ENCODE data around the gene CD276. TPM values are rescaled to one million over a fixed set of nuclear protein-coding genes. Genes with fewer than 3 reads are reported as not detected.
"Not testable (repeated sequence)": the region's sequence is repeated elsewhere in the genome, so short reads cannot be mapped to it uniquely, and the experiment has no call there.

CD276 gene
- total RNA-seq, 1 experiment from 2014 or later, result 75.4 TPM

DNA sequence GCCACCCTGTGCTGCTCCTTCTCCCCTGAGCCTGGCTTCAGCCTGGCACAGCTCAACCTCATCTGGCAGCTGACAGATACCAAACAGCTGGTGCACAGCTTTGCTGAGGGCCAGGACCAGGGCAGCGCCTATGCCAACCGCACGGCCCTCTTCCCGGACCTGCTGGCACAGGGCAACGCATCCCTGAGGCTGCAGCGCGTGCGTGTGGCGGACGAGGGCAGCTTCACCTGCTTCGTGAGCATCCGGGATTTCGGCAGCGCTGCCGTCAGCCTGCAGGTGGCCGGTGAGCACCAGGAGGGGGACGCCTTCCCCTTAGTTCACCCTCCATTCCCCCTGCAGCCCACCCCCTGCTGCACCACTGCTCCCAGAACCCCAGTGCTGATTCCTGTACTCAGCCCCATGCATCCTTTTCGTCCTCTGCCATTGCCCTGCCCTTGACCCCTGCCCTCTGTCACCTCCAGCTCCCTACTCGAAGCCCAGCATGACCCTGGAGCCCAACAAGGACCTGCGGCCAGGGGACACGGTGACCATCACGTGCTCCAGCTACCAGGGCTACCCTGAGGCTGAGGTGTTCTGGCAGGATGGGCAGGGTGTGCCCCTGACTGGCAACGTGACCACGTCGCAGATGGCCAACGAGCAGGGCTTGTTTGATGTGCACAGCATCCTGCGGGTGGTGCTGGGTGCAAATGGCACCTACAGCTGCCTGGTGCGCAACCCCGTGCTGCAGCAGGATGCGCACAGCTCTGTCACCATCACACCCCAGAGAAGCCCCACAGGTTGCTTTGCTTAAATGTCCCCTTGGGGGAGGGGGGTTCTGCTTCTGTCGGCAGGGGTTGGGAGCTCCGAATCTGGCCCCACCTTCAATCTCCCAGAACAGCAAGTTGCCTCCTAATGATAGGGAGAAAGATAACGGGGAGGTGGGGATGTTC lies 18.4 kb downstream of the CD276 start:
- intact Hi-C loops (cut with micrococcal nuclease), result not testable (repeated sequence)

DNA sequence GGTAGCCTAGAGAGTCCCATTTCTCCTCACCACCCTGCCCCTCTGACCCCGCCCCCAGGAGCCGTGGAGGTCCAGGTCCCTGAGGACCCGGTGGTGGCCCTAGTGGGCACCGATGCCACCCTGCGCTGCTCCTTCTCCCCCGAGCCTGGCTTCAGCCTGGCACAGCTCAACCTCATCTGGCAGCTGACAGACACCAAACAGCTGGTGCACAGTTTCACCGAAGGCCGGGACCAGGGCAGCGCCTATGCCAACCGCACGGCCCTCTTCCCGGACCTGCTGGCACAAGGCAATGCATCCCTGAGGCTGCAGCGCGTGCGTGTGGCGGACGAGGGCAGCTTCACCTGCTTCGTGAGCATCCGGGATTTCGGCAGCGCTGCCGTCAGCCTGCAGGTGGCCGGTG lies 19.4 kb downstream of the CD276 start:
- H3K9me2 ChIP-seq (ENCODE audit: insufficient read depth); DNase-seq (ENCODE audit: low read depth, low spot score); H4K20me1 ChIP-seq (ENCODE audit: insufficient read depth); RAD21 ChIA-PET (ENCODE audit: low non-redundant PET in 1 of 2, low total read pairs in 2 of 2, uncharacterized antibody in 2 of 2, unreplicated experiment in 2 of 2); H2AFZ ChIP-seq (ENCODE audit: low read depth, low read length, poor library complexity, severe bottlenecking); H3K27me3 ChIP-seq (ENCODE audit: insufficient read depth, low read length); H3K4me2 ChIP-seq (ENCODE audit: low read length); intact Hi-C loops (cut with micrococcal nuclease); H3K4me3 ChIP-seq (replicated peaks in 1 of 2; ENCODE audit: low read depth in 1 of 2, low read length in 2 of 2); POLR2A ChIA-PET; H3K4me1 ChIP-seq (ENCODE audit: control insufficient read depth in 1 of 2, insufficient read depth in 2 of 2, low read length in 2 of 2); H3K9me3 ChIP-seq (ENCODE audit: control insufficient read depth in 1 of 2, insufficient read depth in 1 of 2, low read depth in 1 of 2, low read length in 2 of 2); H3K9ac ChIP-seq (ENCODE audit: low read length); H3K27ac ChIP-seq (ENCODE audit: low read depth, low read length); BruUV-seq (replicated peaks): not testable (repeated sequence)
- ATAC-seq, result peak; percentile 33; the same call in 1 of the 2 replicates
- CTCF ChIA-PET, result interaction anchor here (2.9 kb wide), 1 partner anchor 143 kb away, joined by 13 read pairs; no protein-coding TSS in a partner anchor
- Histone ChIP-seq H3K79me2 (ENCODE audit: insufficient read depth, low read length) (peaks cover 10% of the 10 kb centered on the region; the same call in 1 of the 2 replicates), H3K36me3 (ENCODE audit: control insufficient read depth in 1 of 2, insufficient read depth in 2 of 2, low read length in 2 of 2) (peaks cover 8 to 16% of the 10 kb centered on the region in 2 experiments; a peak in 2 of 4 replicates)

More for the DNA sequence above, 18.4 kb downstream of the CD276 start:
- H4K20me1 ChIP-seq (ENCODE audit: insufficient read depth); POLR2A ChIA-PET; H3K9me2 ChIP-seq (ENCODE audit: insufficient read depth); H2AFZ ChIP-seq (ENCODE audit: low read depth, low read length, poor library complexity, severe bottlenecking); H3K27me3 ChIP-seq (ENCODE audit: insufficient read depth, low read length); H3K4me2 ChIP-seq (ENCODE audit: low read length); ATAC-seq; H3K9ac ChIP-seq (ENCODE audit: low read length); H3K4me3 ChIP-seq (replicated peaks in 1 of 2; ENCODE audit: low read depth in 1 of 2, low read length in 2 of 2); DNase-seq (ENCODE audit: low read depth, low spot score); H3K27ac ChIP-seq (ENCODE audit: low read depth, low read length); RAD21 ChIA-PET (ENCODE audit: low non-redundant PET in 1 of 2, low total read pairs in 2 of 2, uncharacterized antibody in 2 of 2, unreplicated experiment in 2 of 2); BruUV-seq (replicated peaks); H3K9me3 ChIP-seq (ENCODE audit: control insufficient read depth in 1 of 2, insufficient read depth in 1 of 2, low read depth in 1 of 2, low read length in 2 of 2); H3K4me1 ChIP-seq (ENCODE audit: control insufficient read depth in 1 of 2, insufficient read depth in 2 of 2, low read length in 2 of 2): not testable (repeated sequence)
- TF ChIP-seq, protein P1, sequence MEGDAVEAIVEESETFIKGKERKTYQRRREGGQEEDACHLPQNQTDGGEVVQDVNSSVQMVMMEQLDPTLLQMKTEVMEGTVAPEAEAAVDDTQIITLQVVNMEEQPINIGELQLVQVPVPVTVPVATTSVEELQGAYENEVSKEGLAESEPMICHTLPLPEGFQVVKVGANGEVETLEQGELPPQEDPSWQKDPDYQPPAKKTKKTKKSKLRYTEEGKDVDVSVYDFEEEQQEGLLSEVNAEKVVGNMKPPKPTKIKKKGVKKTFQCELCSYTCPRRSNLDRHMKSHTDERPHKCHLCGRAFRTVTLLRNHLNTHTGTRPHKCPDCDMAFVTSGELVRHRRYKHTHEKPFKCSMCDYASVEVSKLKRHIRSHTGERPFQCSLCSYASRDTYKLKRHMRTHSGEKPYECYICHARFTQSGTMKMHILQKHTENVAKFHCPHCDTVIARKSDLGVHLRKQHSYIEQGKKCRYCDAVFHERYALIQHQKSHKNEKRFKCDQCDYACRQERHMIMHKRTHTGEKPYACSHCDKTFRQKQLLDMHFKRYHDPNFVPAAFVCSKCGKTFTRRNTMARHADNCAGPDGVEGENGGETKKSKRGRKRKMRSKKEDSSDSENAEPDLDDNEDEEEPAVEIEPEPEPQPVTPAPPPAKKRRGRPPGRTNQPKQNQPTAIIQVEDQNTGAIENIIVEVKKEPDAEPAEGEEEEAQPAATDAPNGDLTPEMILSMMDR (IDR thresholded peaks at IDR 0.05 in 2 of 3, conservative IDR thresholded peaks at IDR 0.05 in 1 of 3; ENCODE audit: borderline replicate concordance in 1 of 3, insufficient read depth in 1 of 3, low read depth in 2 of 3, low read length in 2 of 3), result peak in 1 of 3 experiments; percentile 6; a peak in 2 of 6 replicates
- CTCF ChIA-PET, result interaction anchor here (0.8 to 7.2 kb wide), 2 partner anchors 56 to 67 kb away, joined by 3 to 64 read pairs; partner anchors contain the start of gene NPTN
- Histone ChIP-seq H3K79me2 (ENCODE audit: insufficient read depth, low read length) (peaks cover 10% of the 10 kb centered on the region; the same call in 1 of the 2 replicates), H3K36me3 (ENCODE audit: control insufficient read depth in 1 of 2, insufficient read depth in 2 of 2, low read length in 2 of 2) (peaks cover 8 to 12% of the 10 kb centered on the region in 2 experiments; a peak in 2 of 4 replicates)

DNA sequence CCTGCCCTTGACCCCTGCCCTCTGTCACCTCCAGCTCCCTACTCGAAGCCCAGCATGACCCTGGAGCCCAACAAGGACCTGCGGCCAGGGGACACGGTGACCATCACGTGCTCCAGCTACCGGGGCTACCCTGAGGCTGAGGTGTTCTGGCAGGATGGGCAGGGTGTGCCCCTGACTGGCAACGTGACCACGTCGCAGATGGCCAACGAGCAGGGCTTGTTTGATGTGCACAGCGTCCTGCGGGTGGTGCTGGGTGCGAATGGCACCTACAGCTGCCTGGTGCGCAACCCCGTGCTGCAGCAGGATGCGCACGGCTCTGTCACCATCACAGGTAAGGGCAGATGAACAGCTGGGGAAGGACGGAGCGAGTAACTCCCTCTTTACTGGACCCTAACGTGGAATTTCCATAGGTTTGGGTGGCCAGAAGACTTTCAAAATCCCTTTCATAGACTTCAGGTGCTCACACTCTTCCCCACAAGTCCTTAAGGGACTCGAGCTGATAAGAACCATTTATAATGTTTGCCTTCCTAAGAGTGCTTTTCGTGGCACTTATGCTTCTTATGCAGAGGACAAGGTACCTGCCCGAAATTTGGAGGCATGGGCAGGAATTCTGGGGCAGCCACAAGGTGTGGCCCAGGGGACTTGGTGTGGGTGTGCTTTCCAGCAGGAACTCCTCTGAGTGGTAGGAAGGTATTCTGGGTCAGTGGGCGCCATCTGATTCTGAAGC lies 20.1 kb downstream of the CD276 start:
- H2AFZ ChIP-seq (ENCODE audit: low read depth, low read length, poor library complexity, severe bottlenecking); H3K4me2 ChIP-seq (ENCODE audit: low read length); H3K27me3 ChIP-seq (ENCODE audit: insufficient read depth, low read length); H3K4me1 ChIP-seq (ENCODE audit: control insufficient read depth in 1 of 2, insufficient read depth in 2 of 2, low read length in 2 of 2); H3K79me2 ChIP-seq (ENCODE audit: insufficient read depth, low read length); H3K9me3 ChIP-seq (ENCODE audit: control insufficient read depth in 1 of 2, insufficient read depth in 1 of 2, low read depth in 1 of 2, low read length in 2 of 2); POLR2A ChIA-PET; H3K9ac ChIP-seq (ENCODE audit: low read length); H4K20me1 ChIP-seq (ENCODE audit: insufficient read depth); intact Hi-C loops (cut with micrococcal nuclease); BruUV-seq (replicated peaks); DNase-seq (ENCODE audit: low read depth, low spot score); ATAC-seq; RAD21 ChIA-PET (ENCODE audit: low non-redundant PET in 1 of 2, low total read pairs in 2 of 2, uncharacterized antibody in 2 of 2, unreplicated experiment in 2 of 2); H3K9me2 ChIP-seq (ENCODE audit: insufficient read depth); H3K4me3 ChIP-seq (replicated peaks in 1 of 2; ENCODE audit: low read depth in 1 of 2, low read length in 2 of 2); H3K27ac ChIP-seq (ENCODE audit: low read depth, low read length): not testable (repeated sequence)
- CTCF ChIA-PET, result interaction anchor here (0.6 to 2.9 kb wide), 12 partner anchors 10 to 400 kb away, joined by 3 to 23 read pairs (median 6); no protein-coding TSS in a partner anchor
- peaks cover 8 to 16% of the 10 kb centered on the region in 2 experiments; a peak in 2 of 4 replicates for H3K36me3 ChIP-seq (ENCODE audit: control insufficient read depth in 1 of 2, insufficient read depth in 2 of 2, low read length in 2 of 2)

Data from HCT116 (cell line).